GM12878 (cell line): ENCODE data around the gene LIMS1. TPM values are rescaled to one million over a fixed set of nuclear protein-coding genes. Genes with fewer than 3 reads are reported as not detected.
"Not testable (repeated sequence)": the region's sequence is repeated elsewhere in the genome, so short reads cannot be mapped to it uniquely, and the experiment has no call there.

ENCODE experiments used
- ATAC-seq: fragments of 200-7000 bp; cut with Tn5 transposase; 3 replicates; pipeline ENCODE4 v1.9.1; 2020; ENCODE audit warnings: mild to moderate bottlenecking, moderate library complexity
- BruUV-seq: library from RNA; stranded (reverse); fragments of 400-500 nt; replicated peaks from 2 replicates; lab custom pipeline; 2021; lab: Mats Ljungman, UMichigan
- CTCF ChIA-PET: fragments of 300-600 bp; sonication (Branson Sonifier 250); formaldehyde crosslinking; extraction: SDS; loops from one replicate; lab custom pipeline; 2021; ENCODE audit warnings: inconsistent platforms; lab: Yijun Ruan, JAX
- POLR2A ChIA-PET: fragments of 350-600 bp; formaldehyde crosslinking; extraction: SDS; loops from one replicate; lab custom pipeline; 2021; ENCODE audit warnings: inconsistent platforms; lab: Charles Lee
- RAD21 ChIA-PET: fragments of 300-600 bp; sonication (Branson Sonifier 250); formaldehyde crosslinking; loops from one replicate; lab custom pipeline; 2023; ENCODE audit warnings: antibody characterized with exemption; ENCODE audit not compliant: unreplicated experiment; lab: Charles Lee
- SMC1A ChIA-PET: fragments of 300-600 bp; sonication (Branson Sonifier 250); formaldehyde crosslinking; loops from one replicate; lab custom pipeline; 2023; ENCODE audit not compliant: unreplicated experiment, uncharacterized antibody; lab: Charles Lee
- DNase-seq: peaks from one replicate; pipeline ENCODE4 v3.0.0-alpha.2; 2011; ENCODE audit warnings: low read depth, low spot score
- FAIRE-seq: peaks from 3 replicates; lab custom pipeline; 2011; peaks lifted over from hg19 to GRCh38; lab: Jason Lieb, UNC
- H2AFZ ChIP-seq: 2 replicates; pipeline ENCODE4 v1.6.0; 2011; ENCODE audit warnings: low read depth, low read length, control low read depth; ENCODE audit not compliant: control insufficient read depth
- H3K27ac ChIP-seq: 2 replicates; pipeline ENCODE4 v1.5.1; 2011; ENCODE audit warnings: control low read depth; ENCODE audit not compliant: control insufficient read depth, insufficient read depth
- H3K27me3 ChIP-seq, 2 experiments: replicated peaks in 1 of 2; 2 replicates each; pipeline versions ENCODE4 v1.6.0 to v1.6.1; 2011; ENCODE audit warnings: low read length in 1 of 2; ENCODE audit not compliant: control insufficient read depth in 2 of 2, insufficient read depth in 2 of 2
- H3K36me3 ChIP-seq, 2 experiments: 2 replicates each; pipeline ENCODE4 v1.5.1; 2011; ENCODE audit warnings: low read length in 1 of 2; ENCODE audit not compliant: control insufficient read depth in 2 of 2, insufficient read depth in 2 of 2
- H3K4me1 ChIP-seq: 2 replicates; pipeline ENCODE4 v1.6.1; 2011; ENCODE audit warnings: mild to moderate bottlenecking, low read length, moderate library complexity, mixed read lengths; ENCODE audit not compliant: control insufficient read depth, insufficient read depth
- H3K4me2 ChIP-seq: 2 replicates; pipeline ENCODE4 v1.6.0; 2011; ENCODE audit warnings: control low read depth; ENCODE audit not compliant: control insufficient read depth, insufficient read depth
- H3K4me3 ChIP-seq: fragments of 200-600 bp; sonication (generic); 2 replicates; pipeline ENCODE4 v1.5.1; 2016
- H3K79me2 ChIP-seq: 2 replicates; pipeline ENCODE4 v1.6.0; 2011; ENCODE audit warnings: low read length; ENCODE audit not compliant: control insufficient read depth, insufficient read depth
- H3K9ac ChIP-seq: 2 replicates; pipeline ENCODE4 v1.8.0; 2011; ENCODE audit warnings: low read length, control low read depth, mixed read lengths; ENCODE audit not compliant: control insufficient read depth, insufficient read depth
- H3K9me3 ChIP-seq: replicated peaks from 3 replicates; pipeline ENCODE4 v1.5.1; 2011; ENCODE audit warnings: mild to moderate bottlenecking, low read length; ENCODE audit not compliant: control insufficient read depth, insufficient read depth
- H4K20me1 ChIP-seq: 2 replicates; pipeline ENCODE4 v1.6.0; 2011; ENCODE audit not compliant: control insufficient read depth, insufficient read depth
- WGBS: methylation state at CpG from one replicate; pipeline ENCODE4 v1.1.6; 2016; ENCODE audit warnings: low lambda C conversion rate; ENCODE audit not compliant: insufficient replicate concordance, insufficient coverage; ENCODE audit errors: missing lambda C conversion rate; 5-methylcytosine and 5-hydroxymethylcytosine counted together
- in situ Hi-C: fragments of 300-500 bp; cut with MboI; formaldehyde crosslinking; loops from 9 replicates; pipeline ENCODE4 v1.14.3; 2018; ENCODE audit warnings: mixed read lengths
- intact Hi-C: fragments of 100-400 bp; cut with micrococcal nuclease; formaldehyde crosslinking; loops from one replicate; pipeline ENCODE4 v1.14.2; 2022; ENCODE audit not compliant: unreplicated experiment
- polyA plus RNA-seq, 11 experiments: library from polyadenylated mRNA; depleted of rRNA in 4 of 11; unstranded in 6 of 11; stranded (reverse) in 5 of 11; fragments of >200 nt; fragmentation: Nextera tagmentation in 4 of 11; fragmentation: Illumina TruSeq in 1 of 11; extraction: Ambion mirVana in 4 of 11; extraction: Trizol in 1 of 11; gene quantifications; 1 replicate in 1 of 11; 2 replicates in 10 of 11; pipeline versions ENCODE4 v1.2.1 to v1.2.3, GENCODE V29; 2011 to 2016; ENCODE audit warnings: inconsistent platforms in 2 of 11, missing spikeins in 2 of 11, low read depth in 1 of 11
- total RNA-seq, 4 experiments: library from RNA; depleted of rRNA in 3 of 4; stranded (reverse); fragments of >200 nt in 3 of 4; fragmentation: Illumina TruSeq in 1 of 4; extraction: Trizol in 1 of 4; gene quantifications; 2 replicates each; pipeline versions ENCODE4 v1.2.1 to v1.2.3, GENCODE V29; 2013 to 2021

The LIMS1 gene
- total and polyA plus RNA-seq, 10 of the 15 experiments (the other 5 are each of a cell fraction or from before 2014, with no cell fraction given): 15.7 to 98.1 (median 43.9) TPM

DNA sequence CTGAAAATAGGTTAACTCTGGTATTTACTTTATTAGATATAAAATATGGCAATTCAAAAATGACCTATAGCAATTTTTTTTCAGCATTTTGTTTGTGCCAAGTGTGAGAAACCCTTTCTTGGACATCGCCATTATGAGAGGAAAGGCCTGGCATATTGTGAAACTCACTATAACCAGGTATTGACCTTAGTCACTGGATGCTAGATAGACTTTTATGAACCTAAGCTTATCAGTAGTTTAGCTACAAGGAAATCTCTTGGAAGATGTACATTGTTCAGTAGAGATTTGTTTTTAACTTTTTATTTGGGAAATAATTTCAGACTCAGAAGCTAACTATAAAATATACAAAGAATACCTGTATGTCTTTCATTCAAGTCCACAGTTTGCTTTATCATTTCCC lies 142.3 kb downstream of the LIMS1 start:
- WGBS: 100% methylated on average over 1 of the region's 1 CpG
- H3K4me3 ChIP-seq, SMC1A ChIA-PET, H3K4me2 ChIP-seq, H3K27ac ChIP-seq, H3K36me3 ChIP-seq, DNase-seq, POLR2A ChIA-PET, H3K9me3 ChIP-seq, in situ Hi-C loops, RAD21 ChIA-PET, intact Hi-C loops, H2AFZ ChIP-seq, H3K9ac ChIP-seq, BruUV-seq, H4K20me1 ChIP-seq, FAIRE-seq, H3K4me1 ChIP-seq, ATAC-seq, H3K27me3 ChIP-seq, H3K79me2 ChIP-seq, CTCF ChIA-PET: not testable (repeated sequence)

DNA sequence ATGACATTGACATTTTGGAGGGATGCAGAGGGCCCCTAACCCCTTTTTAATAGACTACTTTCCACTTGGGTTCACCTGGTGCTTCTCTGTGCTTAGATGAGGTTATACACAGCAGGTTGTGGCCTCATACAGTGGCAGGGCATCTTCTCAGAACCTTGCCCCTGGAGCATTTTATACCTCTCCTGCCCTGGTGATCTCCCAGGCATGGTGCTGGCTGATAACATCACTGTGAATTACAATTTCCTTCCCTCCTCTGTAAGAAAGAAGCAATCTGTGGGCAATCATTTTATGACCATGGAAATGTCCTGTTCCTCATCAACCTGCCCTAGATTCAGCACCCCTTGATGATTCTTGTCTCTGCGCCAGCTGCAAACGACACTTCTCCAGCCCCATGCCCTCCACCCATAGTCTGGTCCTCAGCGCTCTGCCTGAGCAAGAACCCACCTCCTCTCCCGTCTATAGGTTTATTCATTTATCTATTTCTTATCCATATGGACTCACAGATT lies 143.0 kb downstream of the LIMS1 start:
- in situ Hi-C loops, H3K9me3 ChIP-seq, ATAC-seq, RAD21 ChIA-PET, DNase-seq, H3K27ac ChIP-seq, H3K9ac ChIP-seq, BruUV-seq, H3K27me3 ChIP-seq, intact Hi-C loops, FAIRE-seq, H3K4me2 ChIP-seq, H4K20me1 ChIP-seq, H3K79me2 ChIP-seq, H3K36me3 ChIP-seq, H3K4me1 ChIP-seq, SMC1A ChIA-PET, POLR2A ChIA-PET, H2AFZ ChIP-seq, CTCF ChIA-PET, H3K4me3 ChIP-seq: not testable (repeated sequence)
- 98% methylated on average over 4 of the region's 4 CpGs for WGBS

DNA sequence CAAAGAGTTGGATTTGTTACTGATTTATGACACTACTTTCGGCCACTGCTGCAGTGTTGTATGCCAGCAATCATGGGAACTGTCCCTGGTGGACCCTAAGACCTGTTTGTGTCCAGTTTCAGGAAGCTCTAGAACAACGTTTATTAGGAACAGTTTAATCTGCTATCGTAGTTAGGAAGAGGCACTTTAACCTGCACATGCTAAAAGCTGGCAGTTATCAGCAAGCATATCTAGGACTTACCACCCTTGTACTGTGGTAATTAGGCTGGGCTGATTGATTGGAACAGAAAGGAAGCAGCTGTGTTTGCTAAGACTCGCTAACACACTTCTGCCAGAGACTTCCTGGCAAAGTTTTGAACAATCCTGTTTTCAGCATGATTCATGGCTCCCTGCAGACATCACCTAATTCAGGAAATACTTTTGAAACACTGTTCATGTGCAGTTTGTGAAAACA lies 144.0 kb downstream of the LIMS1 start:
- POLR2A ChIA-PET, H3K4me2 ChIP-seq, BruUV-seq, H3K9me3 ChIP-seq, H3K79me2 ChIP-seq, ATAC-seq, DNase-seq, H3K27ac ChIP-seq, H4K20me1 ChIP-seq, CTCF ChIA-PET, H3K27me3 ChIP-seq, H3K36me3 ChIP-seq, intact Hi-C loops, H3K4me1 ChIP-seq, SMC1A ChIA-PET, RAD21 ChIA-PET, FAIRE-seq, H2AFZ ChIP-seq, H3K9ac ChIP-seq, H3K4me3 ChIP-seq, in situ Hi-C loops: not testable (repeated sequence)
- WGBS: 81% methylated on average over 4 of the region's 4 CpGs

DNA sequence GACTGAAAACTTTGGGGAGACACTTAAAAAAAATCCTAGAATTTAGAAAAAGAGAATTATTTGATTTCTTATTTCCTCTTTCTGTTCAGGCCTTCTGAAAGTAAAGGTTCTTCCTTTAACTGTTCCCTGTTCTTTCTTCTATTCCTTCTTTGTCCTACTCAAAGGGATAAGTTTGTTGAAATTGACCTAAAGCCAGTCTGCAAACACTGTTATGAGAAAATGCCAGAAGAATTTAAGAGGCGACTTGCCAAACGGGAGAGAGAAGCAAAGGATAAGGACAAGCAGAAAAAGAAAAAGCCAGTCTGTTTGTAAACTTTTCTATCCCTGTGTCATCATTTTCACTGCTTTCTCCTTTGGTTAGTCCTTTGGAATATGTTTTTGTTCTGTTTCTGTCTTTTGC lies 146.5 kb downstream of the LIMS1 start:
- ATAC-seq, H3K4me1 ChIP-seq, FAIRE-seq, H4K20me1 ChIP-seq, POLR2A ChIA-PET, H2AFZ ChIP-seq, DNase-seq, H3K27ac ChIP-seq, intact Hi-C loops, in situ Hi-C loops, H3K4me3 ChIP-seq, H3K79me2 ChIP-seq, BruUV-seq, H3K27me3 ChIP-seq, H3K9ac ChIP-seq, CTCF ChIA-PET, H3K4me2 ChIP-seq, H3K9me3 ChIP-seq, H3K36me3 ChIP-seq: not testable (repeated sequence)
- RAD21 ChIA-PET: interaction anchor here (1.0 kb wide), 1 partner anchor 45 kb away, joined by 4 read pairs; no protein-coding TSS in a partner anchor
- WGBS: no CpG with 5 or more reads among the region's 2 CpGs
- SMC1A ChIA-PET: interaction anchor here (0.6 kb wide), 1 partner anchor 46 kb away, joined by 3 read pairs; no protein-coding TSS in a partner anchor
